Measurements from ENCODE around the gene MINDY3. TPM values are rescaled to one million over a fixed set of nuclear protein-coding genes. Genes with fewer than 3 reads are reported as not detected.

The MINDY3 gene
- total RNA-seq, 4 donors from 2014 or later: 17.0 to 26.4 (median 22.4) TPM

GRCh38 chr10:15784662-15785300 is 75.5 kb downstream of the MINDY3 start:
- Histone ChIP-seq H3K27me3 (no peaks in the 10 kb centered on the region), H3K9me3 (no peaks in the 10 kb centered on the region), H3K4me3 (no peak overlapping the region), H3K27ac (no peak overlapping the region), H3K36me3 (peaks cover 0 to 51% (median 0%) of the 10 kb centered on the region in 3 donors), H3K4me1 (no peaks in the 10 kb centered on the region)
- no peak for DNase-seq
- TF ChIP-seq POLR2A (IDR thresholded peaks at IDR 0.05) (no peak), CTCF (IDR thresholded peaks at IDR 0.05) (no peak)

- H3K9me3 ChIP-seq: no peaks in the 10 kb centered on the region
- H3K27ac ChIP-seq: no peak overlapping the region
- no peaks in the 10 kb centered on the region for H3K27me3 ChIP-seq
- no peak overlapping the region for H3K4me3 ChIP-seq
- H3K36me3 ChIP-seq: peaks cover 0 to 52% (median 0%) of the 10 kb centered on the region in 3 donors
- TF ChIP-seq POLR2A (IDR thresholded peaks at IDR 0.05) (no peak), CTCF (IDR thresholded peaks at IDR 0.05) (no peak)
- DNase-seq: no peak
- H3K4me1 ChIP-seq: no peaks in the 10 kb centered on the region
Measured at GRCh38 chr10:15783941-15784636, 76.2 kb downstream of the MINDY3 start.

- no peak overlapping the region for H3K4me3 ChIP-seq
- H3K36me3 ChIP-seq: peaks cover 0 to 56% (median 0%) of the 10 kb centered on the region in 3 donors
- DNase-seq: no peak
- H3K9me3 ChIP-seq: no peaks in the 10 kb centered on the region
- TF ChIP-seq CTCF (IDR thresholded peaks at IDR 0.05) (no peak), POLR2A (IDR thresholded peaks at IDR 0.05) (no peak)
- no peaks in the 10 kb centered on the region for H3K4me1 ChIP-seq
- no peaks in the 10 kb centered on the region for H3K27me3 ChIP-seq
- no peak overlapping the region for H3K27ac ChIP-seq
Measured at GRCh38 chr10:15782851-15783250, 77.5 kb downstream of the MINDY3 start.

- Histone ChIP-seq H3K9me3 (no peaks in the 10 kb centered on the region), H3K4me3 (no peak overlapping the region), H3K4me1 (no peaks in the 10 kb centered on the region)
Measured at GRCh38 chr10:15781381-15781960, 78.8 kb downstream of the MINDY3 start.

More at GRCh38 chr10:15781381-15781960, 78.8 kb downstream of the MINDY3 start:
- Histone ChIP-seq H3K27me3 (no peaks in the 10 kb centered on the region), H3K27ac (no peak overlapping the region), H3K36me3 (peaks cover 0 to 55% (median 0%) of the 10 kb centered on the region in 3 donors)
- no peak for DNase-seq
- no peak for TF ChIP-seq CTCF (IDR thresholded peaks at IDR 0.05)
- TF ChIP-seq POLR2A (IDR thresholded peaks at IDR 0.05): no peak
